HL-60 (cell line): ENCODE measurements around the gene KCNK15.

Experiments used
- CTCF ChIP-seq: IDR thresholded peaks from one replicate; pipeline ENCODE4 v1.5.1; 2011; ENCODE audit warnings: low read length, control low read depth, inconsistent platforms; ENCODE audit not compliant: insufficient read depth
- GABPA ChIP-seq: IDR thresholded peaks from 2 replicates; pipeline ENCODE4 v1.6.1; 2012; ENCODE audit warnings: low read depth

- TF ChIP-seq GABPA = no peak
- TF ChIP-seq CTCF = no peak
These were observed 27.7 kb upstream of the KCNK15 start for GRCh38 chr20:44717986-44718385.
